HCT116 (cell line): Measurements from ENCODE around the gene RPS6KC1. TPM values are rescaled to one million over a fixed set of nuclear protein-coding genes. Genes with fewer than 3 reads are reported as not detected.

Experiments
- ATAC-seq: fragments of 200-7000 bp; cut with Tn5 transposase; 2 replicates; pipeline ENCODE4 v1.9.1; 2020; ENCODE audit warnings: mild to moderate bottlenecking, moderate library complexity
- BruUV-seq: library from RNA; stranded (reverse); fragments of 400-500 nt; replicated peaks from 2 replicates; lab custom pipeline; 2021; lab: Mats Ljungman, UMichigan
- CTCF ChIA-PET: fragments of 300-600 bp; sonication (Branson Sonifier 250); formaldehyde crosslinking; loops from one replicate; lab custom pipeline; 2021; ENCODE audit warnings: antibody characterized with exemption; lab: Charles Lee
- POLR2A ChIA-PET: fragments of 300-600, 350-600 bp; sonication (Branson Sonifier 250); formaldehyde crosslinking; loops from one replicate; lab custom pipeline; 2021; ENCODE audit warnings: antibody characterized with exemption; lab: Charles Lee
- RAD21 ChIA-PET, 2 experiments: fragments of 300-600 bp; sonication (Branson Sonifier 250); formaldehyde crosslinking; loops; one replicate each; lab custom pipeline; 2023; ENCODE audit warnings: low total read pairs in 2 of 2; ENCODE audit not compliant: uncharacterized antibody in 2 of 2, unreplicated experiment in 2 of 2, low non-redundant PET in 1 of 2; lab: Charles Lee
- DNase-seq: peaks from one replicate; pipeline ENCODE4 v3.0.0-alpha.2; 2010; ENCODE audit warnings: low read depth, low spot score
- H2AFZ ChIP-seq: fragments of 200-600 bp; shearing (Covaris generic), sonication (generic); 2 replicates; pipeline ENCODE4 v1.6.1; 2017; ENCODE audit warnings: low read depth, mixed run types, mixed read lengths, antibody characterized with exemption, low read length; ENCODE audit not compliant: poor library complexity, severe bottlenecking
- H3K27ac ChIP-seq: 2 replicates; pipeline ENCODE4 v1.5.1; 2012; ENCODE audit warnings: low read depth, low read length
- H3K27me3 ChIP-seq: fragments of 200-600 bp; sonication (generic); 2 replicates; pipeline ENCODE4 v1.6.1; 2016; ENCODE audit warnings: mixed run types, low read length, mixed read lengths; ENCODE audit not compliant: insufficient read depth
- H3K36me3 ChIP-seq, 2 experiments: fragments of 200-500 bp in 1 of 2; fragments of 200-600 bp in 1 of 2; sonication (Bioruptor generic) in 1 of 2; sonication (generic) in 1 of 2; 2 replicates each; pipeline versions ENCODE4 v1.5.1 to v1.6.1; 2014 to 2016; ENCODE audit warnings: low read length in 2 of 2, inconsistent platforms in 1 of 2, mixed read lengths in 1 of 2, mixed run types in 1 of 2; ENCODE audit not compliant: insufficient read depth in 2 of 2, control insufficient read depth in 1 of 2
- H3K4me1 ChIP-seq, 2 experiments: fragments of 200-600 bp in 1 of 2; sonication (generic) in 1 of 2; 2 replicates each; pipeline versions ENCODE4 v1.5.1 to v1.6.1; 2012 to 2017; ENCODE audit warnings: low read length in 2 of 2, inconsistent platforms in 1 of 2, mild to moderate bottlenecking in 1 of 2, mixed read lengths in 1 of 2, mixed run types in 1 of 2, moderate library complexity in 1 of 2; ENCODE audit not compliant: insufficient read depth in 2 of 2, control insufficient read depth in 1 of 2
- H3K4me2 ChIP-seq: fragments of 200-600 bp; sonication (generic); 2 replicates; pipeline ENCODE4 v1.6.1; 2017; ENCODE audit warnings: mixed run types, low read length, mixed read lengths
- H3K4me3 ChIP-seq, 2 experiments: fragments of 200-600 bp in 1 of 2; sonication (generic) in 1 of 2; replicated peaks in 1 of 2; 2 replicates each; pipeline ENCODE4 v1.5.1; 2011 to 2016; ENCODE audit warnings: low read length in 2 of 2, control low read depth in 1 of 2, low read depth in 1 of 2, mild to moderate bottlenecking in 1 of 2, mixed read lengths in 1 of 2, mixed run types in 1 of 2
- H3K79me2 ChIP-seq: fragments of 200-600 bp; sonication (generic); 2 replicates; pipeline ENCODE4 v1.6.1; 2017; ENCODE audit warnings: mild to moderate bottlenecking, mixed run types, low read length, moderate library complexity, mixed read lengths; ENCODE audit not compliant: insufficient read depth
- H3K9ac ChIP-seq: fragments of 200-600 bp; sonication (generic); 2 replicates; pipeline ENCODE4 v1.6.1; 2016; ENCODE audit warnings: low read length, mixed read lengths
- H3K9me2 ChIP-seq: fragments of 200-600 bp; sonication (generic), shearing (Covaris generic); 2 replicates; pipeline ENCODE4 v1.6.1; 2017; ENCODE audit warnings: mixed run types, mild to moderate bottlenecking, moderate library complexity; ENCODE audit not compliant: insufficient read depth
- H3K9me3 ChIP-seq, 2 experiments: fragments of 200-500 bp in 1 of 2; fragments of 200-600 bp in 1 of 2; sonication (Bioruptor generic) in 1 of 2; sonication (generic) in 1 of 2; 2 replicates each; pipeline ENCODE4 v1.6.1; 2014 to 2017; ENCODE audit warnings: low read length in 2 of 2, mixed read lengths in 2 of 2, inconsistent platforms in 1 of 2, low read depth in 1 of 2, mild to moderate bottlenecking in 1 of 2, mixed run types in 1 of 2, moderate library complexity in 1 of 2; ENCODE audit not compliant: control insufficient read depth in 1 of 2, insufficient read depth in 1 of 2
- H4K20me1 ChIP-seq: fragments of 200-600 bp; sonication (generic), shearing (Covaris generic); 2 replicates; pipeline ENCODE4 v1.6.1; 2017; ENCODE audit warnings: mixed run types, mild to moderate bottlenecking, moderate library complexity; ENCODE audit not compliant: insufficient read depth
- CBX3 ChIP-seq: IDR thresholded peaks from 2 replicates; pipeline ENCODE4 v1.6.1; 2012; ENCODE audit warnings: low read depth
- CTCF ChIP-seq, 3 experiments: fragments of 200-600 bp in 1 of 3; sonication (generic) in 1 of 3; IDR thresholded peaks in 2 of 3; conservative IDR thresholded peaks in 1 of 3; 2 replicates each; pipeline ENCODE4 v1.5.1; 2012 to 2017; ENCODE audit warnings: low read depth in 2 of 3, low read length in 2 of 3, antibody characterized with exemption in 1 of 3, borderline replicate concordance in 1 of 3, control low read depth in 1 of 3, mild to moderate bottlenecking in 1 of 3, mixed read lengths in 1 of 3, mixed run types in 1 of 3, moderate library complexity in 1 of 3; ENCODE audit not compliant: insufficient read depth in 1 of 3
- EZH2phosphoT487 ChIP-seq: fragments of 200-600 bp; IDR thresholded peaks from 2 replicates; pipeline ENCODE4 v1.6.1; 2018; ENCODE audit warnings: antibody characterized with exemption, borderline replicate concordance
- FOSL1 ChIP-seq: IDR thresholded peaks from 2 replicates; pipeline ENCODE4 v1.6.1; 2012; ENCODE audit warnings: low read depth
- JUND ChIP-seq: IDR thresholded peaks from 2 replicates; pipeline ENCODE4 v1.6.1; 2012
- POLR2AphosphoS5 ChIP-seq: IDR thresholded peaks from 2 replicates; pipeline ENCODE4 v1.6.1; 2011; ENCODE audit warnings: mild to moderate bottlenecking, low read depth, low read length, moderate library complexity
- RAD21 ChIP-seq: IDR thresholded peaks from 2 replicates; pipeline ENCODE4 v1.6.1; 2012; ENCODE audit warnings: low read depth, mild to moderate bottlenecking
- SIN3A ChIP-seq: IDR thresholded peaks from 2 replicates; pipeline ENCODE4 v1.6.1; 2012; ENCODE audit warnings: low read depth
- SRF ChIP-seq: IDR thresholded peaks from 2 replicates; pipeline ENCODE4 v1.6.1; 2012; ENCODE audit warnings: low read depth
- TCF7L2 ChIP-seq: IDR thresholded peaks from 2 replicates; pipeline ENCODE4 v1.7.0; 2011; ENCODE audit warnings: borderline replicate concordance, inconsistent platforms; ENCODE audit not compliant: insufficient read depth, insufficient read length; ENCODE audit errors: extremely low read depth
- YY1 ChIP-seq: IDR thresholded peaks from 2 replicates; pipeline ENCODE4 v1.6.1; 2011; ENCODE audit warnings: low read length, low read depth, moderate library complexity, mild to moderate bottlenecking; ENCODE audit not compliant: insufficient replicate concordance; ENCODE audit errors: extremely low read depth
- intact Hi-C: fragments of 100-400 bp; cut with micrococcal nuclease; formaldehyde crosslinking; loops from 2 replicates; pipeline ENCODE4 v1.10.0; 2022
- total RNA-seq: library from RNA; stranded (reverse); gene quantifications from one replicate; pipeline ENCODE4 v1.2.1, GENCODE V29; 2021; ENCODE audit not compliant: unreplicated experiment
- TF ChIP-seq, protein P1 (sequence below): IDR thresholded peaks from 2 replicates; pipeline ENCODE4 v1.6.1; 2011; ENCODE audit warnings: mild to moderate bottlenecking, low read length, moderate library complexity; ENCODE audit not compliant: insufficient replicate concordance; ENCODE audit errors: extremely low read depth
- TF ChIP-seq, protein P2 (sequence below): IDR thresholded peaks from 2 replicates; pipeline ENCODE4 v1.6.1; 2012

Gene RPS6KC1
- total RNA-seq, 1 experiment from 2014 or later, result 15.9 TPM

DNA sequence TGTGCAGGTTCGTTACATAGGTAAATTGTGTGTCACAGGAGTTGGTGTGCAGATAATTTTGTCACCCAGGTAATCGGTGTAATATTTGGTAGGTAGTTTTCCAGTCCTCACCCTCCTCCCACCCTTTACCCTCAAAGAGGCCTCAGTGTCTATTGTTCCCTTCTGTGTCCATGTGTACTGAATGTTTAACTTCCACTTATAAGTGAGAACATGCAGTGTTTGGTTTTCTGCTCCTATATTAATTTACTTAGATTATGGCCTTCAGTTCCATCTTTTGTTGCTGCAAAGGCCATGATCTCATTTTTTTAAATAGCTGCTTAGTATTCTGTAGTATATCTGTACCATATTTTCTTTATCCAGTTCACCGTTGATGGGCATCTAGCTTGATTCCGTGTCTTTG, 87.3 kb downstream of the RPS6KC1 start:
- Histone ChIP-seq H3K27me3 (no peaks in the 10 kb centered on the region), H3K27ac (no peak overlapping the region), H3K4me1 (peaks cover 0 to 8% of the 10 kb centered on the region in 2 experiments; a peak in 2 of 4 replicates), H3K4me3 (no peak overlapping the region), H3K4me2 (no peak overlapping the region), H3K9me2 (no peaks in the 10 kb centered on the region), H3K9ac (no peak overlapping the region), H3K9me3 (no peaks in the 10 kb centered on the region), H3K36me3 (no peaks in the 10 kb centered on the region), H4K20me1 (no peaks in the 10 kb centered on the region), H2AFZ (no peak overlapping the region), H3K79me2 (peaks cover 8% of the 10 kb centered on the region)
- ATAC-seq (no peak), DNase-seq (no peak)
- TF ChIP-seq EZH2phosphoT487, result no peak
- no peak for TF ChIP-seq POLR2AphosphoS5
- TF ChIP-seq, protein P1, sequence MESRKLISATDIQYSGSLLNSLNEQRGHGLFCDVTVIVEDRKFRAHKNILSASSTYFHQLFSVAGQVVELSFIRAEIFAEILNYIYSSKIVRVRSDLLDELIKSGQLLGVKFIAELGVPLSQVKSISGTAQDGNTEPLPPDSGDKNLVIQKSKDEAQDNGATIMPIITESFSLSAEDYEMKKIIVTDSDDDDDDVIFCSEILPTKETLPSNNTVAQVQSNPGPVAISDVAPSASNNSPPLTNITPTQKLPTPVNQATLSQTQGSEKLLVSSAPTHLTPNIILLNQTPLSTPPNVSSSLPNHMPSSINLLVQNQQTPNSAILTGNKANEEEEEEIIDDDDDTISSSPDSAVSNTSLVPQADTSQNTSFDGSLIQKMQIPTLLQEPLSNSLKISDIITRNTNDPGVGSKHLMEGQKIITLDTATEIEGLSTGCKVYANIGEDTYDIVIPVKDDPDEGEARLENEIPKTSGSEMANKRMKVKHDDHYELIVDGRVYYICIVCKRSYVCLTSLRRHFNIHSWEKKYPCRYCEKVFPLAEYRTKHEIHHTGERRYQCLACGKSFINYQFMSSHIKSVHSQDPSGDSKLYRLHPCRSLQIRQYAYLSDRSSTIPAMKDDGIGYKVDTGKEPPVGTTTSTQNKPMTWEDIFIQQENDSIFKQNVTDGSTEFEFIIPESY, result no peak
- no peak for TF ChIP-seq TCF7L2
- no peak for TF ChIP-seq SIN3A
- TF ChIP-seq, protein P2, sequence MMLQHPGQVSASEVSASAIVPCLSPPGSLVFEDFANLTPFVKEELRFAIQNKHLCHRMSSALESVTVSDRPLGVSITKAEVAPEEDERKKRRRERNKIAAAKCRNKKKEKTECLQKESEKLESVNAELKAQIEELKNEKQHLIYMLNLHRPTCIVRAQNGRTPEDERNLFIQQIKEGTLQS, result no peak
- no peak for TF ChIP-seq YY1
- TF ChIP-seq RAD21, result no peak
- no peak for TF ChIP-seq SRF
- no peak for TF ChIP-seq JUND
- no peak for TF ChIP-seq CBX3
- TF ChIP-seq CTCF (IDR thresholded peaks at IDR 0.05 in 2 of 3, conservative IDR thresholded peaks at IDR 0.05 in 1 of 3; ENCODE audit: borderline replicate concordance in 1 of 3, insufficient read depth in 1 of 3, low read depth in 2 of 3, low read length in 2 of 3), result no peak
- TF ChIP-seq FOSL1, result no peak
- intact Hi-C loops, result no loop called here
- ChIA-PET POLR2A (no interaction called here), CTCF (no interaction called here), RAD21 (no interaction called here)
- BruUV-seq, result no TSS peak
